ENCODE measurements around the gene PTPRA.
"Not testable (repeated sequence)": the region's sequence is repeated elsewhere in the genome, so short reads cannot be mapped to it uniquely, and the experiment has no call there.

PTPRA gene

GRCh38 chr20:2873010-2873746 is at the start of gene PTPRA:
Gene PTPRA, plus strand, starts transcription at chr20:2873481. Its CDS starts 90,797 bp downstream, at chr20:2964278.
- peak; percentile 94 for DNase-seq

GRCh38 chr20:2825761-2826160 is 47.5 kb upstream of the PTPRA start:
- no peak for DNase-seq

GRCh38 chr20:2826655-2827054 is 46.6 kb upstream of the PTPRA start:
- no peak for DNase-seq

- DNase-seq: no peak
Measured at GRCh38 chr20:2829376-2829775, 43.9 kb upstream of the PTPRA start.

- not testable (repeated sequence) for DNase-seq
Measured at GRCh38 chr20:2831206-2831605, 42.1 kb upstream of the PTPRA start.

GRCh38 chr20:2833761-2834160 is 39.5 kb upstream of the PTPRA start:
- no peak for DNase-seq

- no peak for DNase-seq
Measured at GRCh38 chr20:2834401-2835110, 38.7 kb upstream of the PTPRA start.

- no peak for DNase-seq
Measured at GRCh38 chr20:2835331-2835796, 37.9 kb upstream of the PTPRA start.

- no peak for DNase-seq
Measured at GRCh38 chr20:2836035-2836434, 37.2 kb upstream of the PTPRA start.

GRCh38 chr20:2837221-2837960 is 35.9 kb upstream of the PTPRA start:
- DNase-seq: no peak

GRCh38 chr20:2838170-2838797 is 35.0 kb upstream of the PTPRA start:
- DNase-seq: no peak

- no peak for DNase-seq
Measured at GRCh38 chr20:2838847-2839671, 34.2 kb upstream of the PTPRA start.

- DNase-seq: no peak
Measured at GRCh38 chr20:2839732-2840137, 33.5 kb upstream of the PTPRA start.

GRCh38 chr20:2840138-2840966 is 32.9 kb upstream of the PTPRA start, which contains the start of the genes PCED1A and VPS16:
Gene PCED1A, minus strand, starts transcription at chr20:2840655. Its CDS starts 743 bp downstream, at chr20:2839912.
Gene VPS16, plus strand, starts transcription at chr20:2840745. Its CDS starts 30 bp downstream, at chr20:2840775.
- peak; percentile 90 for DNase-seq

- DNase-seq: peak; percentile 40
Measured at GRCh38 chr20:2840967-2841531, 32.2 kb upstream of the PTPRA start.

- DNase-seq: no peak
Measured at GRCh38 chr20:2845607-2846006, 27.7 kb upstream of the PTPRA start.

- no peak for DNase-seq
Measured at GRCh38 chr20:2846698-2847097, 26.6 kb upstream of the PTPRA start.

- DNase-seq: no peak
Measured at GRCh38 chr20:2847802-2848201, 25.5 kb upstream of the PTPRA start.

- no peak for DNase-seq
Measured at GRCh38 chr20:2849529-2849928, 23.8 kb upstream of the PTPRA start.

- DNase-seq: no peak
Measured at GRCh38 chr20:2851086-2851485, 22.2 kb upstream of the PTPRA start.

- DNase-seq: no peak
Measured at GRCh38 chr20:2858591-2858990, 14.7 kb upstream of the PTPRA start.

Measured in midbrain (tissue), 1 donor.